Osteoblast (primary cell): ENCODE measurements around the gene RNF126. TPM values are rescaled to one million over a fixed set of nuclear protein-coding genes. Genes with fewer than 3 reads are reported as not detected.
"Not testable (repeated sequence)": the region's sequence is repeated elsewhere in the genome, so short reads cannot be mapped to it uniquely, and the experiment has no call there.

Source experiments
- DNase-seq: peaks from one replicate; pipeline ENCODE4 v3.0.0; 2011; ENCODE audit warnings: low spot score, mixed read lengths; ENCODE audit not compliant: insufficient read length; ENCODE audit errors: missing footprints
- H2AFZ ChIP-seq: 2 replicates; pipeline ENCODE4 v1.6.0; 2011; ENCODE audit warnings: mild to moderate bottlenecking, low read length
- H3K27ac ChIP-seq: 2 replicates; pipeline ENCODE4 v1.5.1; 2011; ENCODE audit warnings: mild to moderate bottlenecking, low read depth, low read length, moderate library complexity
- H3K27me3 ChIP-seq: 2 replicates; pipeline ENCODE4 v1.6.0; 2012; ENCODE audit warnings: mild to moderate bottlenecking, control low read depth, inconsistent platforms, low read length, moderate library complexity; ENCODE audit not compliant: insufficient read depth
- H3K36me3 ChIP-seq: 2 replicates; pipeline ENCODE4 v1.5.1; 2011; ENCODE audit warnings: mild to moderate bottlenecking, low read length, control low read depth, moderate library complexity; ENCODE audit not compliant: insufficient read depth
- H3K4me1 ChIP-seq: 2 replicates; pipeline ENCODE4 v1.5.1; 2011; ENCODE audit warnings: mild to moderate bottlenecking, low read length, control low read depth, moderate library complexity; ENCODE audit not compliant: insufficient read depth
- H3K4me2 ChIP-seq: 2 replicates; pipeline ENCODE4 v1.6.0; 2011; ENCODE audit warnings: mild to moderate bottlenecking, low read length; ENCODE audit not compliant: insufficient read depth
- H3K4me3 ChIP-seq: fragments of 200-600 bp; sonication (generic); 3 replicates; pipeline ENCODE4 v1.5.1; 2012; ENCODE audit warnings: mild to moderate bottlenecking, low read length, inconsistent platforms; ENCODE audit not compliant: insufficient read depth
- H3K79me2 ChIP-seq: 2 replicates; pipeline ENCODE4 v1.6.0; 2012; ENCODE audit warnings: mild to moderate bottlenecking, low read length, control low read depth, inconsistent platforms; ENCODE audit not compliant: insufficient read depth
- H3K9me3 ChIP-seq: 2 replicates; pipeline ENCODE4 v1.5.1; 2011; ENCODE audit warnings: low read depth, low read length, control low read depth
- H4K20me1 ChIP-seq: 2 replicates; pipeline ENCODE4 v1.6.0; 2012; ENCODE audit warnings: mild to moderate bottlenecking, low read length, control low read depth; ENCODE audit not compliant: insufficient read depth
- total RNA-seq: library from RNA; depleted of rRNA; stranded (reverse); fragments of >200 nt; gene quantifications from 2 replicates; pipeline ENCODE4 v1.2.3, GENCODE V29; 2012
- TF ChIP-seq, protein P1 (sequence below): IDR thresholded peaks from 2 replicates; pipeline ENCODE4 v1.5.1; 2011; ENCODE audit warnings: mild to moderate bottlenecking, low read depth, low read length, moderate library complexity; ENCODE audit errors: extremely low read depth

Gene RNF126
- total RNA-seq, 1 donor = 38.7 TPM

DNA sequence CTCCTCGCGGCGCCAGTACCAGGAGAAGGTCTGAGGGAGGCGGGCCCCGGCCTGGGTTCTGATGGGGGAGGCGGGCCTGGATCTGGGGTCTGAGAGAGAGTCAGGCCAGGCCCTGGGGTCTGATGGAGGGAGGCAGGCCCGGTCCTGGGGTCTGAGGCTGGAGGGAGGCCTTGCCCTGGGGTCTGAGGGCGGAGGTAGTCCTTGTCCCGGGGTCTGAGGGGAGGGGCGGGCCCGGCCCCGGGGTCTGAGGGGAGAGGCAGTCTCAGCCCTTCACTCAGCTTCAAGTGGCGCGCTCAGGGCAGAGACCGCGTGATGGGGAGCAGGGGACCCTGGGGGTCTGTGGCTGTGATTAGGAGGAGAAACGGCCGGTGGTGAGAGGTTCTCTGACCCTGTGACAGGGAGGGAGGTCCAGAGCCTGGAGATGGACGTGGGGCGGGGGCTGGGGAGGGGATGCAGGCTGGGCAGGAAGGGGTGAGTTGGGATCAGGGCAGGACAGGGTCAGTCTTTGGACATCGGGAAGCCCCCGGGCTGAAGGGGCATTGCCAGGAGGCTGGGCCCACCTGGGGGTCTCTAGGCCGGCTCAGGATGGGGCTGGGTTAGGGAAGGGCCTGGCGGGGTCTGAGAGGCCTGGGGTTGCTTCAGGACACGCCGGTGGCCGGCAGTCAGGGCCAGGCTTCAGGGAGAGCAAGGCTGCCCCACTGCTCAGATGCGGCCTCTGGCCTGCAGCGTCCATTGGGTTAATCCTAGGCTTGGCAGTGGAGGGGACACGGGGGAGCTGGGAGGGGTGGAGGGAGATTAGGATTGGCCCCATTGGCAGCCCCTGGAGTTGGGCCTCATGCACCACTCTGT, 54.6 kb downstream of the RNF126 start:
- Histone ChIP-seq H3K79me2 (no peaks in the 10 kb centered on the region), H3K4me1 (peaks cover 9% of the 10 kb centered on the region), H3K9me3 (no peaks in the 10 kb centered on the region), H3K27me3 (no peaks in the 10 kb centered on the region), H3K36me3 (no peaks in the 10 kb centered on the region), H3K27ac (no peak overlapping the region), H3K4me2 (no peak overlapping the region), H4K20me1 (no peaks in the 10 kb centered on the region), H2AFZ (no peak overlapping the region), H3K4me3 (no peak overlapping the region)
- TF ChIP-seq, protein P1, sequence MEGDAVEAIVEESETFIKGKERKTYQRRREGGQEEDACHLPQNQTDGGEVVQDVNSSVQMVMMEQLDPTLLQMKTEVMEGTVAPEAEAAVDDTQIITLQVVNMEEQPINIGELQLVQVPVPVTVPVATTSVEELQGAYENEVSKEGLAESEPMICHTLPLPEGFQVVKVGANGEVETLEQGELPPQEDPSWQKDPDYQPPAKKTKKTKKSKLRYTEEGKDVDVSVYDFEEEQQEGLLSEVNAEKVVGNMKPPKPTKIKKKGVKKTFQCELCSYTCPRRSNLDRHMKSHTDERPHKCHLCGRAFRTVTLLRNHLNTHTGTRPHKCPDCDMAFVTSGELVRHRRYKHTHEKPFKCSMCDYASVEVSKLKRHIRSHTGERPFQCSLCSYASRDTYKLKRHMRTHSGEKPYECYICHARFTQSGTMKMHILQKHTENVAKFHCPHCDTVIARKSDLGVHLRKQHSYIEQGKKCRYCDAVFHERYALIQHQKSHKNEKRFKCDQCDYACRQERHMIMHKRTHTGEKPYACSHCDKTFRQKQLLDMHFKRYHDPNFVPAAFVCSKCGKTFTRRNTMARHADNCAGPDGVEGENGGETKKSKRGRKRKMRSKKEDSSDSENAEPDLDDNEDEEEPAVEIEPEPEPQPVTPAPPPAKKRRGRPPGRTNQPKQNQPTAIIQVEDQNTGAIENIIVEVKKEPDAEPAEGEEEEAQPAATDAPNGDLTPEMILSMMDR = no peak
- DNase-seq = no peak

DNA sequence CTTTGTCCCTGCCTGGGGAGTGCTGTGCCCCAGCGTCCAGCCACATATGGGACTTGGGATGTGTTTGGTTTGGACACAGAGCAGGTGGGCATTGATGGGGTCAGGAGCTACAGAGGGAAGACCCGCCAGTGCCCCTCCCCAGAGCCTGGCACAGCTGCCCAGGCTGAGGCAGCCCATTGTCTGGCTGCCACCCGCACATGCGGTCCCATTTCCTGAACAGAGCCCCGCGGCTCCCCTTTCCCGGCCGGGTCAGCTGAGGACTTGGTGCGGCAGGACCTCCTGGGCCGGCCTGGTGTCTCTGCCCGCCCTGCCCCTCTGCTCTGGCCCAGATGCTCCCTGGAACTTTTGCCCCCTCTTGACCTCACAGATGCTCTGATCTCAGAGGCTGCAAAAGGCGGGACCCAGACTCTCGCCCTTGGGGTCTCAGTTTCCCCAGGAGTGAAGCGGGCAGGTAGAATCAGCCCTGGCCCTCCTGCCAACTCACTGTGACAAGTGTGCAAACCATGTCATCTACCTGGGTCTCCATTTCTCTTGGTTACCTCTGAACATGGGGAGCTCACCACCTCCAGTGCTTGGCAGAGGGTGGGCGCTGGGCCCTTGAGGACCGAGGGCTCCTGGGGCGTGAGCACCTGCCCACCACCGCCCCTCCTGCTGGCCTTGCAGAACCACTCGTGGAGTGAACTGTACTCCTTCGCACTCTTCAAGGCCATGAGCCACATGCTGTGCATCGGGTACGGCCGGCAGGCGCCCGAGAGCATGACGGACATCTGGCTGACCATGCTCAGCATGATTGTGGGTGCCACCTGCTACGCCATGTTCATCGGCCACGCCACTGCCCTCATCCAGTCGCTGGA, 55.5 kb downstream of the RNF126 start:
- DNase-seq = no peak
- Histone ChIP-seq H3K4me2 (no peak overlapping the region), H4K20me1 (no peaks in the 10 kb centered on the region), H3K27me3 (no peaks in the 10 kb centered on the region), H3K4me1 (peaks cover 9% of the 10 kb centered on the region), H3K79me2 (no peaks in the 10 kb centered on the region), H3K36me3 (no peaks in the 10 kb centered on the region), H3K4me3 (no peak overlapping the region), H3K27ac (no peak overlapping the region), H2AFZ (no peak overlapping the region), H3K9me3 (no peaks in the 10 kb centered on the region)
- TF ChIP-seq, protein P1 = no peak

DNA sequence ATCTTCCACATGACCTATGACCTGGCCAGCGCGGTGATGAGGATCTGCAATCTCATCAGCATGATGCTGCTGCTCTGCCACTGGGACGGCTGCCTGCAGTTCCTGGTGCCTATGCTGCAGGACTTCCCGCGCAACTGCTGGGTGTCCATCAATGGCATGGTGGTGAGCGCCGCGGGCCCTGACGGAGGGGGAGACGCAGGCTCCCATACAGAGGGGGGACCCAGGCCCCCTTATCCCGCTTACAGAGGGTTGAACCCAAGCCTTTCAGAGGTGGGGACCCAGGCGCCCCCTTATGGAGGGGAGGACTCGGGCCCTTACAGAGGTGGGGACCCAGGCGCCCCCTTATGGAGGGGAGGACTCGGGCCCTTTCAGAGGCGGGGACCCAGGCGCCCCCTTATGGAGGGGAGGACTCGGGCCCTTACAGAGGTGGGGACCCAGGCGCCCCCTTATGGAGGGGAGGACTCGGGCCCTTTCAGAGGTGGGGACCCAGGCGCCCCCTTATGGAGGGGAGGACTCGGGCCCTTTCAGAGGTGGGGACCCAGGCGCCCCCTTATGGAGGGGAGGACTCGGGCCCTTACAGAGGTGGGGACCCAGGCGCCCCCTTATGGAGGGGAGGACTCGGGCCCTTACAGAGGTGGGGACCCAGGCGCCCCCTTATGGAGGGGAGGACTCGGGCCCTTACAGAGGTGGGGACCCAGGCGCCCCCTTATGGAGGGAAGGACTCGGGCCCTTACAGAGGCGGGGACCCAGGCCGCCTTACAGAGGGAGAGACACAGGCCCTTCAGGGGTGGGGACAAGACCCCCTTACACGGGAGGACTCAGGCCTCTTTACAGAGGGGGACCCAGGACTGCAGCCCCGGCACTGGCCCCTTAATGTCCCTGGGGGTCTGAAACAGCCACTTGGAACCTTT, 57.7 kb downstream of the RNF126 start:
- H3K4me2 ChIP-seq, H4K20me1 ChIP-seq, H3K4me1 ChIP-seq, H3K27me3 ChIP-seq, H3K36me3 ChIP-seq, H3K27ac ChIP-seq, H3K4me3 ChIP-seq, DNase-seq, H2AFZ ChIP-seq, H3K79me2 ChIP-seq, H3K9me3 ChIP-seq: not testable (repeated sequence)

DNA sequence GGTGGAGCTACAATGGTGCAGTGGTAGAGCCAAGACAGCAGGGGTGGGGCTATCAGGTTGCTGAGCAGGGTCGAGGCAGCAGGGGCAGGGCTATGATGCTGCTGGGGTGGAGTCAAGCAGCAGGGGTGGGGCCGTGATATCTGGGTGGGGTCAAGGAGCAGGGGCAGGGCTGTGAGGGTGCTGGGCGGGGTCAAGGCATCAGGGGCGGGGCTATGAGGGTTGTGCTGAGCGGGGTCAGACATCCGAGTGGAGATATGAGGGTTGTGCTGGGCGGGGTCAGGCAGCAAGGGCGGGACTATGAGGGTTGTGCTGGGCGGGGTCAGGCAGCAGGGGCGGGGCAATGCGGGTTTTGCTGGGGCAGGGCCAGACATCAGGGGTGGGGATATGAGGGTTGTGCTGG, 58.7 kb downstream of the RNF126 start:
- H3K4me3 ChIP-seq = no peak overlapping the region
- no peaks in the 10 kb centered on the region for H4K20me1 ChIP-seq
- DNase-seq = no peak
- H3K27me3 ChIP-seq = no peaks in the 10 kb centered on the region
- H3K36me3 ChIP-seq = no peaks in the 10 kb centered on the region
- no peaks in the 10 kb centered on the region for H3K9me3 ChIP-seq
- TF ChIP-seq, protein P1 = no peak
- no peaks in the 10 kb centered on the region for H3K79me2 ChIP-seq
- H3K4me2 ChIP-seq = no peak overlapping the region
- H3K27ac ChIP-seq = no peak overlapping the region
- no peak overlapping the region for H2AFZ ChIP-seq
- no peaks in the 10 kb centered on the region for H3K4me1 ChIP-seq

DNA sequence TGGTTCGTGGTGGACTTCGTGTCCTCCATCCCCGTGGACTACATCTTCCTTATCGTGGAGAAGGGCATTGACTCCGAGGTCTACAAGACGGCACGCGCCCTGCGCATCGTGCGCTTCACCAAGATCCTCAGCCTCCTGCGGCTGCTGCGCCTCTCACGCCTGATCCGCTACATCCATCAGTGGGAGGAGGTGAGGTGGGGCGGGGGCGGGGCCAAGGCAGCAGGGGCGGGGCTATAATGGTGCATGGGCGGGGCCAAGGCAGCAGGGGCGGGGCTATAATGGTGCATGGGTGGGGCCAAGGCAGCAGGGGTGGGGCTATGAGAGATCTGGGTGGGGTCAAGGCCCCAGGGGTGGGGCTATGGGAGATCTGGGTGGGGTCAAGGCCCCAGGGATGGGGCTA, 59.2 kb downstream of the RNF126 start:
- DNase-seq, H3K4me2 ChIP-seq, H3K4me1 ChIP-seq, H3K4me3 ChIP-seq, H3K79me2 ChIP-seq, H3K27ac ChIP-seq, H2AFZ ChIP-seq, H4K20me1 ChIP-seq, H3K27me3 ChIP-seq, H3K9me3 ChIP-seq, H3K36me3 ChIP-seq: not testable (repeated sequence)

DNA sequence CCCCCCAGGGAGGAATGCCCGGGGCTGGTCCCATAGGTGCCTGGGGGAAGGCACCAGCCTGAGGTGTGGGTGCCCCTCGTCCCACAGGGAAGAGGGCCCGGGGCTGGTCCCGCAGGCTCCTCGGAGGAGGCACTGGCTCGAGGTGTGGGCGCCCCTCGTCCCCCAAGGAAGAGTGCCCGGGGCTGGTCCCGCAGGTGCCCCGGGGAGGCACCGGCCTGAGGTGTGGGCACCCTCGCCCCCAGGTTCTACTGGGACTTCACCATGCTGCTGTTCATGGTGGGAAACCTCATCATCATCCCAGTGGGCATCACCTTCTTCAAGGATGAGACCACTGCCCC, 59.7 kb downstream of the RNF126 start:
- not testable (repeated sequence) for H3K36me3 ChIP-seq, H3K79me2 ChIP-seq, H3K27ac ChIP-seq, H3K4me1 ChIP-seq, H2AFZ ChIP-seq, H3K27me3 ChIP-seq, DNase-seq, H4K20me1 ChIP-seq, H3K4me2 ChIP-seq, H3K9me3 ChIP-seq, H3K4me3 ChIP-seq
